ENCODE results near the gene L3MBTL4. TPM values are rescaled to one million over a fixed set of nuclear protein-coding genes. Genes with fewer than 3 reads are reported as not detected.

L3MBTL4 gene
- total RNA-seq, 1 experiment from 2014 or later: 0.87 TPM

DNA sequence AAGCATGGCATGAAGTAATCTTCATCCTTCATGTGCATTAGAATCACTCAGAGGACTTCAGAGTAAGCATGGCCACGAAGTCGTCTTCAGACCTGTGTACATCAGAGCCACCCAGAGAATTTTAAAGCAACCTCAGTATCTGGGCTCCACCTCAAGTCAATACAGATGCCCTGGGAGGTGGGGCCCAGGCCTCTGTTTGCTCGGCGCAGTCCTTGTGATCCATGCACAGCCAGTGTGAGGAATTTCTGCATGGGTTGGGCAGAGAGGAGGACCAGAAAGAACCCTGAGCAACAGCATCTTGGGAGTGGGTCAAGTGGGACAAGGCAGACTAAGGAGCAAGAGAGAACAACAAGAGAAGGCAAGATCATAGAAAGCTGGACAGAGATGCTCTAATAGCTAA lies 299.0 kb downstream of the L3MBTL4 start:
- ATAC-seq: no peak

DNA sequence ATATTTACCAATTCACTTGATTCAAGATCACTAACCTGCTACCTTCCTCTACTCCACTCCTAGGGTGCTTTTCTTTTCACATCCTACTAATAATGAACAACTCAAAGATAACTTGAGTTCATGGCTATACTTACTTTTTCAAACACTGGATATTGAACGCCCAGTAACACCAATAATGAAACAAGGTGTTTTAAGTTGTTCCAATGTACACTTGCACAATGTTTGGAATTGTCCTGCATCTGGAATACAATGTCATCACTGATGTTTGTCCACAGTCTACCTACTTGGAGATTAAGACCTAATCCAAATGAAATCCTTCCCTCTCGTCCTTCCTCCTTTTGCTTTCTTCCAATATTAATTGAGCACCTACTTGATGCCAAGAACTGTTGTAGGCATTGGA lies 301.1 kb downstream of the L3MBTL4 start:
- no TSS peak for BruUV-seq (replicated peaks)
- ATAC-seq (no peak), DNase-seq (ENCODE audit: low read depth, low spot score) (no peak)
- H3K9me3 ChIP-seq (ENCODE audit: control insufficient read depth, insufficient read depth, low read depth, low read length): no peaks in the 10 kb centered on the region
- ChIA-PET POLR2A (no interaction called here), CTCF (no interaction called here)
- H3K27me3 ChIP-seq (ENCODE audit: control insufficient read depth, insufficient read depth, low read length): no peaks in the 10 kb centered on the region
- in situ Hi-C loops (cut with HindIII; ENCODE audit: low pct_unique_long_range_greater_than_20kb, low sequenced_read_pairs): no loop called here
- intact Hi-C loops (cut with micrococcal nuclease; ENCODE audit: unreplicated experiment): no loop called here
- H3K36me3 ChIP-seq (ENCODE audit: control insufficient read depth, insufficient read depth, low read length): no peaks in the 10 kb centered on the region
- H3K4me3 ChIP-seq (ENCODE audit: low read depth in 2 of 2, low read length in 2 of 2): no peak overlapping the region
- TF ChIP-seq POLR2AphosphoS5 (IDR thresholded peaks at IDR 0.05; ENCODE audit: low read depth, low read length): no peak
- TF ChIP-seq TCF7L2 (IDR thresholded peaks at IDR 0.05; ENCODE audit: low read depth, low read length): no peak
- TF ChIP-seq, protein P1, sequence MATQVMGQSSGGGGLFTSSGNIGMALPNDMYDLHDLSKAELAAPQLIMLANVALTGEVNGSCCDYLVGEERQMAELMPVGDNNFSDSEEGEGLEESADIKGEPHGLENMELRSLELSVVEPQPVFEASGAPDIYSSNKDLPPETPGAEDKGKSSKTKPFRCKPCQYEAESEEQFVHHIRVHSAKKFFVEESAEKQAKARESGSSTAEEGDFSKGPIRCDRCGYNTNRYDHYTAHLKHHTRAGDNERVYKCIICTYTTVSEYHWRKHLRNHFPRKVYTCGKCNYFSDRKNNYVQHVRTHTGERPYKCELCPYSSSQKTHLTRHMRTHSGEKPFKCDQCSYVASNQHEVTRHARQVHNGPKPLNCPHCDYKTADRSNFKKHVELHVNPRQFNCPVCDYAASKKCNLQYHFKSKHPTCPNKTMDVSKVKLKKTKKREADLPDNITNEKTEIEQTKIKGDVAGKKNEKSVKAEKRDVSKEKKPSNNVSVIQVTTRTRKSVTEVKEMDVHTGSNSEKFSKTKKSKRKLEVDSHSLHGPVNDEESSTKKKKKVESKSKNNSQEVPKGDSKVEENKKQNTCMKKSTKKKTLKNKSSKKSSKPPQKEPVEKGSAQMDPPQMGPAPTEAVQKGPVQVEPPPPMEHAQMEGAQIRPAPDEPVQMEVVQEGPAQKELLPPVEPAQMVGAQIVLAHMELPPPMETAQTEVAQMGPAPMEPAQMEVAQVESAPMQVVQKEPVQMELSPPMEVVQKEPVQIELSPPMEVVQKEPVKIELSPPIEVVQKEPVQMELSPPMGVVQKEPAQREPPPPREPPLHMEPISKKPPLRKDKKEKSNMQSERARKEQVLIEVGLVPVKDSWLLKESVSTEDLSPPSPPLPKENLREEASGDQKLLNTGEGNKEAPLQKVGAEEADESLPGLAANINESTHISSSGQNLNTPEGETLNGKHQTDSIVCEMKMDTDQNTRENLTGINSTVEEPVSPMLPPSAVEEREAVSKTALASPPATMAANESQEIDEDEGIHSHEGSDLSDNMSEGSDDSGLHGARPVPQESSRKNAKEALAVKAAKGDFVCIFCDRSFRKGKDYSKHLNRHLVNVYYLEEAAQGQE (IDR thresholded peaks at IDR 0.05; ENCODE audit: insufficient read depth in 1 of 2, low read depth in 2 of 2, low read length in 1 of 2): no peak
- TF ChIP-seq SIN3A (IDR thresholded peaks at IDR 0.05; ENCODE audit: borderline replicate concordance, insufficient read depth, low read depth, low read length): no peak
- TF ChIP-seq, protein P2, sequence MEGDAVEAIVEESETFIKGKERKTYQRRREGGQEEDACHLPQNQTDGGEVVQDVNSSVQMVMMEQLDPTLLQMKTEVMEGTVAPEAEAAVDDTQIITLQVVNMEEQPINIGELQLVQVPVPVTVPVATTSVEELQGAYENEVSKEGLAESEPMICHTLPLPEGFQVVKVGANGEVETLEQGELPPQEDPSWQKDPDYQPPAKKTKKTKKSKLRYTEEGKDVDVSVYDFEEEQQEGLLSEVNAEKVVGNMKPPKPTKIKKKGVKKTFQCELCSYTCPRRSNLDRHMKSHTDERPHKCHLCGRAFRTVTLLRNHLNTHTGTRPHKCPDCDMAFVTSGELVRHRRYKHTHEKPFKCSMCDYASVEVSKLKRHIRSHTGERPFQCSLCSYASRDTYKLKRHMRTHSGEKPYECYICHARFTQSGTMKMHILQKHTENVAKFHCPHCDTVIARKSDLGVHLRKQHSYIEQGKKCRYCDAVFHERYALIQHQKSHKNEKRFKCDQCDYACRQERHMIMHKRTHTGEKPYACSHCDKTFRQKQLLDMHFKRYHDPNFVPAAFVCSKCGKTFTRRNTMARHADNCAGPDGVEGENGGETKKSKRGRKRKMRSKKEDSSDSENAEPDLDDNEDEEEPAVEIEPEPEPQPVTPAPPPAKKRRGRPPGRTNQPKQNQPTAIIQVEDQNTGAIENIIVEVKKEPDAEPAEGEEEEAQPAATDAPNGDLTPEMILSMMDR (IDR thresholded peaks at IDR 0.05): no peak
- no peaks in the 10 kb centered on the region for H3K4me1 ChIP-seq (ENCODE audit: control insufficient read depth, insufficient read depth, low read length)
- no peak overlapping the region for H3K27ac ChIP-seq (ENCODE audit: low read length)

More for the DNA sequence above, 299.0 kb downstream of the L3MBTL4 start:
- Histone ChIP-seq H3K27me3 (ENCODE audit: control insufficient read depth, insufficient read depth, low read length) (no peaks in the 10 kb centered on the region), H3K27ac (ENCODE audit: low read length) (no peak overlapping the region), H3K36me3 (ENCODE audit: control insufficient read depth, insufficient read depth, low read length) (no peaks in the 10 kb centered on the region), H3K9me3 (ENCODE audit: control insufficient read depth, insufficient read depth, low read depth, low read length) (no peaks in the 10 kb centered on the region), H3K4me3 (ENCODE audit: low read depth in 2 of 2, low read length in 2 of 2) (no peak overlapping the region), H3K4me1 (ENCODE audit: control insufficient read depth, insufficient read depth, low read length) (no peaks in the 10 kb centered on the region)
- intact Hi-C loops (cut with micrococcal nuclease; ENCODE audit: unreplicated experiment): no loop called here
- in situ Hi-C loops (cut with HindIII; ENCODE audit: low pct_unique_long_range_greater_than_20kb, low sequenced_read_pairs): no loop called here
- CTCF ChIA-PET: no interaction called here
- BruUV-seq (replicated peaks): no TSS peak
- POLR2A ChIA-PET: no interaction called here
- TF ChIP-seq, protein P1 (IDR thresholded peaks at IDR 0.05; ENCODE audit: insufficient read depth in 1 of 2, low read depth in 2 of 2, low read length in 1 of 2): no peak
- TF ChIP-seq, protein P2 (IDR thresholded peaks at IDR 0.05): no peak
- TF ChIP-seq SIN3A (IDR thresholded peaks at IDR 0.05; ENCODE audit: borderline replicate concordance, insufficient read depth, low read depth, low read length) (no peak), POLR2AphosphoS5 (IDR thresholded peaks at IDR 0.05; ENCODE audit: low read depth, low read length) (no peak), TCF7L2 (IDR thresholded peaks at IDR 0.05; ENCODE audit: low read depth, low read length) (no peak)
- DNase-seq (ENCODE audit: low read depth, low spot score): no peak

Measured in Panc1 (cell line).